ENCODE results near the gene TRAPPC12.

The TRAPPC12 gene

DNA sequence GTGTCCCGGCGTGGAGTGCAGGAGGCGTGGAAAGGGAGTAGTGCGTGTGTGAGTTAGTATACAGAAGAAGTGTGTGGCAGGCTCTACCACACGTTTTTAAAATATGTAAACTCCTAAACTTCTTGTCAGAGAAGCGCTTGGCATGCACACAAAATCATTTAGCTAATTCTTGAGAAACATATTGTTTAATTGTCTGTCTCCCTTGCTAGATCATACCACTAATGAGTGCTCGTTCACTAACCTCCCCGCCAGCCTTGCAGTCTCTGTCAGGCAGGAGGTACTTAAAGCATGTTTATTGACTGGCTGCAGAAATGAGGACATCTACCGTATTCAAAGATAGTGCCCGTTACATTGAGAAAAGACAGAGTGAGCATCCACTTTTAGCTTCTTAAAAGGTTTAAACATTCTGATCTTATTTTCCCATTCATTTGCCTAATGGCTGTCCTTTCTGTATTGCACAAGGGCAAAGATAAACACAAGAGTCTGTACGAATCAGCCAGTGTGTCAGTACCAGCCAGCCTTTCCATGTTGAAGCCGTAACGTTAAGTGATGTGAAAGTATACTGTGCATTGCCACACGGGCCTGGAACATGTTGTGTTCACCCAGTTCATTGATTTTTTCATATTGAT lies 41.4 kb downstream of the TRAPPC12 start:
- Histone ChIP-seq H3K9me3 (ENCODE audit: control insufficient read depth in 2 of 2, low read length in 2 of 2) (no peaks in the 10 kb centered on the region), H3K9ac (ENCODE audit: low read depth in 1 of 2, low read length in 2 of 2) (no peak overlapping the region), H3K36me3 (ENCODE audit: control insufficient read depth in 2 of 2, insufficient read depth in 2 of 2, low read length in 2 of 2) (peaks cover 41 to 43% of the 10 kb centered on the region in 2 donors), H3K27me3 (ENCODE audit: control insufficient read depth in 2 of 2, insufficient read depth in 2 of 2, low read length in 2 of 2) (no peaks in the 10 kb centered on the region), H3K4me3 (ENCODE audit: low read length in 2 of 2) (no peak overlapping the region), H3K4me1 (ENCODE audit: control insufficient read depth in 2 of 2, insufficient read depth in 2 of 2, low read length in 2 of 2) (no peaks in the 10 kb centered on the region), H3K27ac (ENCODE audit: low read depth in 2 of 2, low read length in 2 of 2) (no peak overlapping the region)

DNA sequence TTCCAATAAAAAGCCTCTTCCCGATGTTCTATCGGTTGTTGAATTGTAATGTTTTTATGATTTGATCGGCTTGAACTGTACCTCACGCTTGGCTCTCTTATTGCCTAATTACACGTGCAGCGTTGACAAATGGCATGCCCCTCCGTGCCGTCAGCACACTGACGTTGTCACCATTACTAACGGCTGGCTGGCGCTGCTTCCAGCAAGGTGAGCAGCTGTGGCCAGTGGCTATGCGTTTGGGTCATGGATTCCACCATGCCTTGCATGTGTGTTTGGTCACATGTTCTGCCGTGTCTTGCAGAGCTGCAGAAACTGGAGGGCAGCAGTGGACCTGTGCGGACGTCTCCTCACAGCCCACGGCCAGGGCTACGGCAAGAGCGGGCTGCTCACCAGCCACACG lies 42.1 kb downstream of the TRAPPC12 start:
- H3K4me1 ChIP-seq (ENCODE audit: control insufficient read depth in 2 of 2, insufficient read depth in 2 of 2, low read length in 2 of 2): no peaks in the 10 kb centered on the region
- peaks cover 46 to 49% of the 10 kb centered on the region in 2 donors for H3K36me3 ChIP-seq (ENCODE audit: control insufficient read depth in 2 of 2, insufficient read depth in 2 of 2, low read length in 2 of 2)
- no peaks in the 10 kb centered on the region for H3K9me3 ChIP-seq (ENCODE audit: control insufficient read depth in 2 of 2, low read length in 2 of 2)
- no peaks in the 10 kb centered on the region for H3K27me3 ChIP-seq (ENCODE audit: control insufficient read depth in 2 of 2, insufficient read depth in 2 of 2, low read length in 2 of 2)
- no peak overlapping the region for H3K4me3 ChIP-seq (ENCODE audit: low read length in 2 of 2)
- H3K9ac ChIP-seq (ENCODE audit: low read depth in 1 of 2, low read length in 2 of 2): no peak overlapping the region
- H3K27ac ChIP-seq (ENCODE audit: low read depth in 2 of 2, low read length in 2 of 2): no peak overlapping the region

DNA sequence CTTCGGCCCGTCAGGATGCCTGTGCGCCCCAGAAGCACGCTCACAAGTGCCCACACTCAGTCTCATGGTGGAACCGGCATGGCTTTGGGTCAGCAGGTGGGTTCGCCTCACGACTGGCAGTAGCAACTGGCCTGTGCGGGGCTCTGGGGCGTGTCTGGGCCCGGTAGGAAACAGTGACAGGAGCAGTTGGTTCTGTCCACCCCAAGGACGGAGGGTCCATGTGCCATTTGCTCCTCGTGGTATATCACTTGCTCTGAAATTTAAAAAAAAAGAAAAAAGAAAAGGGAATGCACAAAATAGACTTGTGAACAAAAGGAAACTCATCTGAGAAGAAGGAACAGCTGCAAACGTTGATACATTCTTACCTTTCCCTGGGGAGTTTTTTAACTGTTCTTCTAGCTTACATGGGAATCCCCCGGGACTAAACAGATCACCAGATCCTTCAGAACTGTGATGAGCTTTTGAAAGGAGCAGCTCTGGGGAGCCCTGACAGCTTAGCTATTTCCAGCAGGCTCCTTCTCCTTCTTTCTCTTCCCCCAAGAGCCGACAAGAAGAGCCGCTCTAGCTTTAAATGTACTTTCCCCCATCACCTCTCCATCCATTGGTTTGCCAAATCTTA lies 42.8 kb downstream of the TRAPPC12 start:
- Histone ChIP-seq H3K9me3 (ENCODE audit: control insufficient read depth in 2 of 2, low read length in 2 of 2) (no peaks in the 10 kb centered on the region), H3K9ac (ENCODE audit: low read depth in 1 of 2, low read length in 2 of 2) (no peak overlapping the region), H3K36me3 (ENCODE audit: control insufficient read depth in 2 of 2, insufficient read depth in 2 of 2, low read length in 2 of 2) (peaks cover 51 to 52% of the 10 kb centered on the region in 2 donors), H3K4me1 (ENCODE audit: control insufficient read depth in 2 of 2, insufficient read depth in 2 of 2, low read length in 2 of 2) (no peaks in the 10 kb centered on the region), H3K27ac (ENCODE audit: low read depth in 2 of 2, low read length in 2 of 2) (no peak overlapping the region), H3K4me3 (ENCODE audit: low read length in 2 of 2) (no peak overlapping the region), H3K27me3 (ENCODE audit: control insufficient read depth in 2 of 2, insufficient read depth in 2 of 2, low read length in 2 of 2) (no peaks in the 10 kb centered on the region)

DNA sequence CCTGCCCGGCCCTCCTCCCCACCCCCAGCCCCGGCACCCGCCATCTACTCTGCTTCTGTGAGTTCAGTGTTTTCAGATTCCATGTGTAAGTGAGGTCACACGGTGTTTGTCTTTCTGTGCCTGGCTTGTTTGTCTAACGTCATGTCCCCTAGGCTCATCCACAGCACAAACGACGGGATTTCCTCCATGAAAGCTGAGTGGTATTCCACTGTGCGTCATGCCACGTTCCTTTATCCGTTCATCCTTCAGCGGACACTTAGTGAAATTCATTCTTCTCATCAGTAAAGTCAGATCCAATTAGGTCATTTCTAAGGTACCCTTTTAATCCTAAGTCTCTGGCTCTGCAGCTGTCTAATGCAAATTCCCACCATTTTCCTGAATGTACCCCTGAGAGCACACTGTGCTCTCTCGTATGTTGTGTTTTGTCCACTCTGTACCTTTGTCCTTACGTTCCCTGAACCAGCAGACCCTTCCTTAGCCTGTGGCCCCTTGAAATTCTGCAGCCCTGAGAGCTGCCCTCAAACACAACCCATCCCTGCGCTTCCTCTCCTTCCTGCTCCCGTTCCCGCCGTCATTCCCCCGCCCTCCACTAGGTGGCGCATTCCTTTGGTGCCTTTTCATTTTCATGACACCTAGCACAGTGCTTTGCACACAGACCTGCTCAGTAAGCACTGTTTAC lies 44.1 kb downstream of the TRAPPC12 start:
- peaks cover 57 to 61% of the 10 kb centered on the region in 2 donors for H3K36me3 ChIP-seq (ENCODE audit: control insufficient read depth in 2 of 2, insufficient read depth in 2 of 2, low read length in 2 of 2)
- H3K9me3 ChIP-seq (ENCODE audit: control insufficient read depth in 2 of 2, low read length in 2 of 2): no peaks in the 10 kb centered on the region
- no peaks in the 10 kb centered on the region for H3K4me1 ChIP-seq (ENCODE audit: control insufficient read depth in 2 of 2, insufficient read depth in 2 of 2, low read length in 2 of 2)
- H3K4me3 ChIP-seq (ENCODE audit: low read length in 2 of 2): no peak overlapping the region
- H3K9ac ChIP-seq (ENCODE audit: low read depth in 1 of 2, low read length in 2 of 2): no peak overlapping the region
- no peak overlapping the region for H3K27ac ChIP-seq (ENCODE audit: low read depth in 2 of 2, low read length in 2 of 2)
- no peaks in the 10 kb centered on the region for H3K27me3 ChIP-seq (ENCODE audit: control insufficient read depth in 2 of 2, insufficient read depth in 2 of 2, low read length in 2 of 2)

DNA sequence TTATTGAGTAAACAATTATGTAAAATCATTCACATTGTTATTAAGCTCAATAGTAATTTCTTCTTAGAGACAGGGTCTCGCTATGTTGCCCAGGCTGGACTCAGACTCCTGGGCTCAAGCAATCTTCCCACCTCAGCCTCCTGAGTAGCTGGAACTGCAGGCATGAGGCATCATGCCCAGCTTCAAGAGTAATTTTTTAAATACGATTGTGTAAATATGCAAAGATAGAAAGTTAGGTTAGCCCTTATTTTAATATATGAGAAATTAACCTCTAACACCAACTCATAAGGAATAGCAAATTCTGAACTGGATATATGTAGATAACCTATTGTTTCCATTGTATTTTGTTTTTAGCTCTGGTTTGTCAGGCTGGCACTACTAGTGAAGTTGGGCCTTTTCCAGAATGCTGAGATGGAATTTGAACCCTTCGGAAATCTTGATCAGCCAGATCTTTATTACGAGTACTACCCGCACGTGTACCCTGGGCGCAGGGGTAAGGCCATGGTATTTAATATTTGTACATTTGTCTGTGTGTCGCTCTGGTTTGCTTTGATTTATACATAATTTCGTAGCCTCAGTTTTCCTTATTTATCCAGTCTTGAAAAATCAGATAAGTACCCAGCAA lies 44.8 kb downstream of the TRAPPC12 start:
- Histone ChIP-seq H3K36me3 (ENCODE audit: control insufficient read depth in 2 of 2, insufficient read depth in 2 of 2, low read length in 2 of 2) (peaks cover 60 to 67% of the 10 kb centered on the region in 2 donors), H3K4me1 (ENCODE audit: control insufficient read depth in 2 of 2, insufficient read depth in 2 of 2, low read length in 2 of 2) (no peaks in the 10 kb centered on the region), H3K9ac (ENCODE audit: low read depth in 1 of 2, low read length in 2 of 2) (no peak overlapping the region), H3K9me3 (ENCODE audit: control insufficient read depth in 2 of 2, low read length in 2 of 2) (no peaks in the 10 kb centered on the region), H3K27me3 (ENCODE audit: control insufficient read depth in 2 of 2, insufficient read depth in 2 of 2, low read length in 2 of 2) (no peaks in the 10 kb centered on the region), H3K4me3 (ENCODE audit: low read length in 2 of 2) (no peak overlapping the region), H3K27ac (ENCODE audit: low read depth in 2 of 2, low read length in 2 of 2) (no peak overlapping the region)

DNA sequence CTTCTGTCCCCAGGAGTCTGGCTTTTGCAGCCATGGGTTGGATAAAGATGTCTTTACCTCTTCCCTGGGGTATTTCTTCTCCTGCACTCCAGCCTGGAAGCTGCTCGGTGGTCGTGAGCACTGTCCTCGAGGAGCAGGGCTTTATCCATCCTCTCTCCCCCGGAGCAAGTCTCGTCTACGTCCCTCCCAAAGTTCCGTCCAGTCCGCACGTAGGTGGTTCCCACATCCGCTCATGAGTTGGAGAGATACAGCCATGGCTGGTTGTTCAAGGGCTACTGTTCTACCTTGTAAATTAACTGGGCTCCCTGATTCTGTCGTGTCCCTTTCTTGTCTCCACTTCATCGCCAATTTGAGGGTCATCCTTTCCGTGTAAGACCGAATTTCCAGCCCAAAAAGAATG lies 47.1 kb downstream of the TRAPPC12 start:
- no peaks in the 10 kb centered on the region for H3K9me3 ChIP-seq (ENCODE audit: control insufficient read depth in 2 of 2, low read length in 2 of 2)
- no peak overlapping the region for H3K9ac ChIP-seq (ENCODE audit: low read depth in 1 of 2, low read length in 2 of 2)
- H3K27ac ChIP-seq (ENCODE audit: low read depth in 2 of 2, low read length in 2 of 2): no peak overlapping the region
- H3K27me3 ChIP-seq (ENCODE audit: control insufficient read depth in 2 of 2, insufficient read depth in 2 of 2, low read length in 2 of 2): no peaks in the 10 kb centered on the region
- peaks cover 56 to 78% of the 10 kb centered on the region in 2 donors for H3K36me3 ChIP-seq (ENCODE audit: control insufficient read depth in 2 of 2, insufficient read depth in 2 of 2, low read length in 2 of 2)
- no peaks in the 10 kb centered on the region for H3K4me1 ChIP-seq (ENCODE audit: control insufficient read depth in 2 of 2, insufficient read depth in 2 of 2, low read length in 2 of 2)
- no peak overlapping the region for H3K4me3 ChIP-seq (ENCODE audit: low read length in 2 of 2)

DNA sequence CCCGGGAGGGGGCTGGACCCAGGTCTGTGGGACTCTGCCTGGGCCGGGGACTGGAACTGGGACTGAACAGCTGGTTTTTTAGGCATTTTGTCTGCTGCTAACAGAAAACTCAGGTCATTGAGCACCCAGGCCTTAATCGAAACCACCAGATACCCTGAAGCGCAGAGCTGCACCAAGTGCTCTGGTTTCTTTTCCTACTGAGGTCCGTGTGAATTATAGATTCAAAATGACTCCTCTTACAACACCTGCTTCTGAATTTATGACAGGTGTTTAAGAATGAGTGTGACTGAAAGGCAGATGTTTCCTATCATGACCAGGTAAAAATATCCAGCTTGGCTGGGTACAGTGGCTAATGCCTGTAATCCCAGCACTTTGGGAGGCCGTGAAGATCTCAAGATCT lies 47.8 kb downstream of the TRAPPC12 start:
- Histone ChIP-seq H3K36me3 (ENCODE audit: control insufficient read depth in 2 of 2, insufficient read depth in 2 of 2, low read length in 2 of 2) (peaks cover 52 to 73% of the 10 kb centered on the region in 2 donors), H3K9me3 (ENCODE audit: control insufficient read depth in 2 of 2, low read length in 2 of 2) (no peaks in the 10 kb centered on the region), H3K27me3 (ENCODE audit: control insufficient read depth in 2 of 2, insufficient read depth in 2 of 2, low read length in 2 of 2) (no peaks in the 10 kb centered on the region), H3K4me3 (ENCODE audit: low read length in 2 of 2) (no peak overlapping the region), H3K4me1 (ENCODE audit: control insufficient read depth in 2 of 2, insufficient read depth in 2 of 2, low read length in 2 of 2) (no peaks in the 10 kb centered on the region), H3K9ac (ENCODE audit: low read depth in 1 of 2, low read length in 2 of 2) (no peak overlapping the region), H3K27ac (ENCODE audit: low read depth in 2 of 2, low read length in 2 of 2) (no peak overlapping the region)

DNA sequence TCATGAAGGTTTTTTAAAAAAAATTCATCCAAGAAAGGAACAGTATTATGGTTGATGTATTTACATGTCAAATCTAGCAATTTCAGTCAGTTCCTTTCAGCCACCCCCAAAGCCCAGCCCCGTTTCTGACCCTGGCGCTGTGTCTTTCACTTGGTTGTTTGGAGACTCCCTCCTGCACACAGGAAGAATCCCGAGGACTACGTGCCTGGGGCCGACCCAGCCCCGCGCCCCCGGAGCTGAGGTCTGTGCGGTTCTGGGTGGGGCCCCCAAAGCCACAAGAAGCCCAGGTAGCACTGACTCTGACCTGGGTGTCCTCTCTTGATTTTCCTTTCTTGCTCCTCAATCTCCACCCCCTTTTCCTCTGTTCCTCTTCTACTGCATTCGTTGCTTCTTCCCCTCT lies 49.1 kb downstream of the TRAPPC12 start:
- no peaks in the 10 kb centered on the region for H3K9me3 ChIP-seq (ENCODE audit: control insufficient read depth in 2 of 2, low read length in 2 of 2)
- H3K27ac ChIP-seq (ENCODE audit: low read depth in 2 of 2, low read length in 2 of 2): no peak overlapping the region
- H3K4me3 ChIP-seq (ENCODE audit: low read length in 2 of 2): no peak overlapping the region
- H3K27me3 ChIP-seq (ENCODE audit: control insufficient read depth in 2 of 2, insufficient read depth in 2 of 2, low read length in 2 of 2): no peaks in the 10 kb centered on the region
- H3K36me3 ChIP-seq (ENCODE audit: control insufficient read depth in 2 of 2, insufficient read depth in 2 of 2, low read length in 2 of 2): peaks cover 43 to 69% of the 10 kb centered on the region in 2 donors
- H3K4me1 ChIP-seq (ENCODE audit: control insufficient read depth in 2 of 2, insufficient read depth in 2 of 2, low read length in 2 of 2): no peaks in the 10 kb centered on the region
- H3K9ac ChIP-seq (ENCODE audit: low read depth in 1 of 2, low read length in 2 of 2): no peak overlapping the region

DNA sequence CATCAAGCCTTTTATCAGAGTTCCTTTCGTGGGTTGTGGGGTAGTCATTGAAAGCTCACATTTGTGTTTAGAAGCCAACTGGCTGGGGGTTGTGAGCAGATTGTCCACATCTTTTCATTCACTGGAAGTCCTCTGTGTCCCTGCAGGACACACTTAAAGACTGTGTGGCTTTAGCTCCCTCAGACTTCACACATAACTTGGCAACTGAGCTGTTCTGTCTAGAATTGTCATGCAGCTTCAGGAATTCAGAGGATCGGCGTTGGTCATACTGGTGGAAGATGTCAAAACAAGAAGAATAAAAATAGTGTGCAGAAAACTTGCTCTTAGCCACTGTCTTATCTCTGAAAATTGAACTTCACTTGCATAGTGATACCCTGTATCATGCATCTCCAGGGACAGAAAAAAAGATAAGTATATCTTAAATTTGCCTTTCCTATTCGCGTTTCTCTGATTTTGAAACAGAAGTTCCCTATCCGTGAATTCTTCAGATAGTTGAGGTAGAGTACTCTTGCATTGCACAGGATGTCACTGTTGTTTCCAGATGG lies 49.6 kb downstream of the TRAPPC12 start:
- Histone ChIP-seq H3K4me3 (ENCODE audit: low read length in 2 of 2) (no peak overlapping the region), H3K36me3 (ENCODE audit: control insufficient read depth in 2 of 2, insufficient read depth in 2 of 2, low read length in 2 of 2) (peaks cover 38 to 66% of the 10 kb centered on the region in 2 donors), H3K4me1 (ENCODE audit: control insufficient read depth in 2 of 2, insufficient read depth in 2 of 2, low read length in 2 of 2) (no peaks in the 10 kb centered on the region), H3K27ac (ENCODE audit: low read depth in 2 of 2, low read length in 2 of 2) (no peak overlapping the region), H3K9ac (ENCODE audit: low read depth in 1 of 2, low read length in 2 of 2) (no peak overlapping the region), H3K27me3 (ENCODE audit: control insufficient read depth in 2 of 2, insufficient read depth in 2 of 2, low read length in 2 of 2) (no peaks in the 10 kb centered on the region), H3K9me3 (ENCODE audit: control insufficient read depth in 2 of 2, low read length in 2 of 2) (no peaks in the 10 kb centered on the region)

DNA sequence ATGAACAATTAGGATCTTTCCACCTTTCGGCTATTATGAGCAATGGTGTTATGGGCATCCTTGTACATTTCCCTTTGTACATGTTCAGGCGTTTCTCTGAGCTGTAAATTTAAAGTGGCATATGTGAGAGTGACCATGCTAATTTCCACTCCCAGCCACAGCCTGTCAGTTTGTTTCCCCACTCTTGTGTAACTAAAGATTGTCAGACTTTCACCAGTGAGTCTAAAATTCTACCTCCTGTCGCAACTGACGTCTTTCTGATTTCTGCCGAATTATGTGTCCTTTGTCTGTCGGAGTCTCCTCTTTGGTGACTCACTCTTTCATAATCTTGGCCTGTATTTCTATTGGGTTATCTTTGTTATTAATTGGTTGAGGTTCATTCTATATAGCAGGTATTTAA lies 50.7 kb downstream of the TRAPPC12 start:
- H3K9ac ChIP-seq (ENCODE audit: low read depth in 1 of 2, low read length in 2 of 2): no peak overlapping the region
- H3K27me3 ChIP-seq (ENCODE audit: control insufficient read depth in 2 of 2, insufficient read depth in 2 of 2, low read length in 2 of 2): no peaks in the 10 kb centered on the region
- no peaks in the 10 kb centered on the region for H3K4me1 ChIP-seq (ENCODE audit: control insufficient read depth in 2 of 2, insufficient read depth in 2 of 2, low read length in 2 of 2)
- no peak overlapping the region for H3K4me3 ChIP-seq (ENCODE audit: low read length in 2 of 2)
- no peak overlapping the region for H3K27ac ChIP-seq (ENCODE audit: low read depth in 2 of 2, low read length in 2 of 2)
- no peaks in the 10 kb centered on the region for H3K9me3 ChIP-seq (ENCODE audit: control insufficient read depth in 2 of 2, low read length in 2 of 2)
- H3K36me3 ChIP-seq (ENCODE audit: control insufficient read depth in 2 of 2, insufficient read depth in 2 of 2, low read length in 2 of 2): peaks cover 33 to 60% of the 10 kb centered on the region in 2 donors

Measured in mucosa of rectum (tissue), 2 donors.